Measurements from ENCODE around the gene CYB5R3.

The CYB5R3 gene

GRCh38 chr22:42646569-42647525 is 2.3 kb downstream of the CYB5R3 start:
- ChIA-PET CTCF (interaction anchor here (0.7 to 0.9 kb wide), 2 partner anchors 33 to 582 kb away, joined by 3 to 4 read pairs; no protein-coding TSS in a partner anchor), POLR2A (ENCODE audit: low non-redundant PET) (no interaction called here)
- H3K27ac ChIP-seq: peak overlapping the region; percentile 90
- no peak for TF ChIP-seq CTCF (conservative IDR thresholded peaks at IDR 0.05; ENCODE audit: low read depth)
- DNase-seq (ENCODE audit: low spot score): no peak

GRCh38 chr22:42645938-42646568 is 3.1 kb downstream of the CYB5R3 start:
- TF ChIP-seq CTCF (conservative IDR thresholded peaks at IDR 0.05; ENCODE audit: low read depth): no peak
- peak overlapping the region; percentile 90 for H3K27ac ChIP-seq
- ChIA-PET POLR2A (ENCODE audit: low non-redundant PET) (no interaction called here), CTCF (no interaction called here)
- DNase-seq (ENCODE audit: low spot score): no peak

DNA sequence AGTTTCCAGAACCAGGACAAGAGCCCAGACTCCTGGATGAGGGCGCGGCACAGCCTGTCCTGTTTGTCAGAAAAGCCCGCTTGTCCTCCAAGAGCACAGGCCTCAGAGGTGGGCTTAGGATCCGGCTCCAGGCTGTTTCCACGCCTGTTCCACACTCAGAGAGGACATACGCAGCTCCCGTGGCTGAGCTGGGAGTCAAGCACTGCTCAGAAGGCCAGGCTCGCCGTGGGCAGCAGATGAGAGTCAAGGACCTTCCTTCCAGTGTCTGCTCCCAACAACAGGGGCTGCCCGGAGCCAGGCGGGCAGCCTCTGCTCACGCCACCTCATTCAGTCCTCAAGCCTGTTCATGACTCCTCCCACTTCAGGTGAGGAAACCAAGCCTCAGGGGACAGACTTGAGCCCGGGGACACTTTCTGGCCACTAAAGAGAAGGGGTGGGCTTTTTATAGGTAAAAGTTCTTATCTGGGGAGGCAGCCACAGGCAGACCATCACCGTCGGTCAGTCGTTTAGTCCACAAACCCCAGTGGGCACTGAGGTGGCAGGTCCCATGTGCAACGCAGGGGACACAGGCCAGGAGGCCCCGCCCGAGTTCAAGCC is 3.8 kb downstream of the CYB5R3 start:
- CTCF ChIA-PET: no interaction called here
- no peak for TF ChIP-seq CTCF (conservative IDR thresholded peaks at IDR 0.05; ENCODE audit: low read depth)
- POLR2A ChIA-PET (ENCODE audit: low non-redundant PET): no interaction called here
- no peak for DNase-seq (ENCODE audit: low spot score)
- peak overlapping the region; percentile 90 for H3K27ac ChIP-seq

DNA sequence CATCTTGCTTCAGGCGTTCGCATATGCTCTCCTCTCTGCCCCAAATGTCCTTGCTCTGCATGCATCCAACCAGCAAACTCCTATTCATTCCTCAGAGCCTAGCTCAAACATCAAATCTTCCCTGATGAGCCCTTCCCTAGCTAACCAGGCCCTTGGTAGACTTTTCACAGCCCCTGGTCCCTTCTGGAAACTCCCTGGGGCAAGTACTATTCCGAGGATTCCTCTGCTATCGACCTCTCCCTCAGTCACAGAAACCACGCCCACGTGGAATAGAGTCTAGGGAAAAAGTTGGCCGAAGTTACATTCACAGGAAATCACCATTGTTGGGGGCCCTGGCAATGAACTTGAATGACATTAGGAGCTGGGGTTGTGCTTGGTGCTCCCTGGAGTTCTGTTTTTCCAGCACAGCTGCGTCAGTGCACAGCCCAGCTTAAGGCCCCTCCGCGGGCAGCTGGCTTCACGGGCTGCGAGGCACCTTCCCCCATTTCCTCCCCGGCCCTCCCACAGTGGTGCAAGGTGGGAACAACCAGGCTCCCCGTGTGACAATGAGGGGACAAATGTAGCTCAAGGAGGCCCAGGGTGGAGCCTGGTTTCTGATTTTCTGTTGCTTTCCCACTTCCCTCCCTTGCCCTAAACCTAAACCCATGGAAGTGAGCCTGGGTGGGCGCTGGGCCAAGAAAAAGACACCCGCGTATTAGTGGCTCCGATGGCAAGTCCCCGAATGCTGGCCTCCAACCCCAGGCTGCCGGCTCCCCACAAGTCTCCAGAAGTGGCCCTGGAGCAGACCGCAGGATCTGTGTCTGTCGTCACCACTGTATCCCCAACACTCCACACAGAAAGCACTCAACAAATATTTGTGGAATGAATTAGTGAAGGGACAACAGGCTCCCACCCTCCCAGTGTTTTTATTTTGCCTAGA is 4.5 kb downstream of the CYB5R3 start:
- peak overlapping the region; percentile 90 for H3K27ac ChIP-seq
- ChIA-PET CTCF (interaction anchor here (0.7 kb wide), 1 partner anchor 13 kb away, joined by 5 read pairs; no protein-coding TSS in a partner anchor), POLR2A (ENCODE audit: low non-redundant PET) (no interaction called here)
- TF ChIP-seq CTCF (conservative IDR thresholded peaks at IDR 0.05; ENCODE audit: low read depth): no peak
- DNase-seq (ENCODE audit: low spot score): no peak

DNA sequence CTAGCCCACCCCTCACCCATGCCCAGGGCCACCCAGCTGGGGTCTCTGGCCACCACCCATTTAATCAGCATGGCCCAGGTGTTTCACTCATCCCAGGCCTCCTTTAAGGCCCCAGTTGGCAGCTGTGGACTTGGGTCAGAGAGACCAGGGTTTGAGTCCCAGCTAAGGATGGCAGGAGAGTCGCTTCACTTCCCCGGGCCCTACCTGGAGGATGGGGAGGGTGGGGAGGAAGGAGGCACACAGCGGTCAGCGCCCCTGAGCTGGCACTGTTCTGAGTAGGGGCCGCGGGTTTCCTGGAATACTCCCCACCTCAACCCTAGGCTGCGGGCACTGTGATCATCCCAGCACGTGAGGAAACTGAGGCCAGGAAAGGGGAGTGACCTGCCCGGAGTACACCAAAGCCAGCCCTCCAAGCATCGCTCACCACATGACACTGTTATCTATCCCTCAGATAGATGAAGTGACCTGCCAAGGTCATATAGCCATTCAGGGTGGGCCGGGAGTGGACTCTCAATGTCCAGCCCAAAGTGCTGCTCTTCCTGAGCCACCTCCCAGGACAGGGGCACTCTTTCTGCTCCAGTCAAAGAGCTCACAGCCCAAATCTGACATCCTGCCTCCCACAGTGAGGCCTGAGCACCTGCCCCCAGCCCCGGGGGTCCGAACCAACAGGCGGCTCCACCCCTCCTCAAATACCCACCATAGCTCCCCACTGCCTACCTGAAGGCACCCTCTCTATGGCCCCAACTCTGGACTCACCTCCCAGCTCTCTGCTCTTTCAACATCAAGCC is 5.4 kb downstream of the CYB5R3 start:
- DNase-seq (ENCODE audit: low spot score): no peak
- CTCF ChIA-PET: no interaction called here
- TF ChIP-seq CTCF (conservative IDR thresholded peaks at IDR 0.05; ENCODE audit: low read depth): no peak
- POLR2A ChIA-PET (ENCODE audit: low non-redundant PET): no interaction called here
- peak overlapping the region; percentile 90 for H3K27ac ChIP-seq

All from RWPE1 (cell line).